GM19452 (cell line): ENCODE data around the gene LCN1.

ENCODE experiments used
- ATAC-seq: cut with Tn5 transposase; IDR thresholded peaks from one replicate; pipeline ENCODE4 v1.9.1; 2021; ENCODE audit not compliant: unreplicated experiment

Gene LCN1

DNA sequence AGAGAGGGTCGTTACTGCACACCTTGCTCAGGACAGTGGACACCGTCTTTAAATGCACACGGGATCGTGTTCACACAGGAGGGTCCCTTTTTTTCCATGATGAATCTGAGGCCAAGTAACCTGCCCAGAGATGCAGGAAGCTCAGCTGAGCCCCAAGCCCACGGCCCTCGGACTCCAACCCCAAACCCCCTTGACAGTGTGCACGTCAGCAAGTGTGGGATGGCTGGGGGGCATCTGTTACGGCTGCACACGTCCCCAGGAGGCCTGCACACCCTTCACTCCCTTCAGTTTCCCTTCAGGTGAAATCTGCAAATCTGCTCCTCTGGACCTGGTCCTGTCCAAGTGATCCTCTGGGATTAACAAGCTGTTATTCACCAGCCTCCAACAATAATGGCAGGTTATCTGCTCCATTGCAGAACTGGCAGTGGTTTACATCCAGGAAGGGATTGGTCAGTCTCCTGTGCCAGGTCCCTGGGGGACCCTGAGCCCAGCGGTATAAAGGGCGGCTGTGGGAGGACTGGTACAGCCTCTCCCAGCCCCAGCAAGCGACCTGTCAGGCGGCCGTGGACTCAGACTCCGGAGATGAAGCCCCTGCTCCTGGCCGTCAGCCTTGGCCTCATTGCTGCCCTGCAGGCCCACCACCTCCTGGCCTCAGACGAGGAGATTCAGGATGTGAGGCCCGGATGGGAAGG lies at the start of gene LCN1:
LCN1 (plus strand) TSS at position 525 of the 692 bp plus-strand sequence; CDS start at position 583, 58 bp downstream.
- no peak for ATAC-seq

DNA sequence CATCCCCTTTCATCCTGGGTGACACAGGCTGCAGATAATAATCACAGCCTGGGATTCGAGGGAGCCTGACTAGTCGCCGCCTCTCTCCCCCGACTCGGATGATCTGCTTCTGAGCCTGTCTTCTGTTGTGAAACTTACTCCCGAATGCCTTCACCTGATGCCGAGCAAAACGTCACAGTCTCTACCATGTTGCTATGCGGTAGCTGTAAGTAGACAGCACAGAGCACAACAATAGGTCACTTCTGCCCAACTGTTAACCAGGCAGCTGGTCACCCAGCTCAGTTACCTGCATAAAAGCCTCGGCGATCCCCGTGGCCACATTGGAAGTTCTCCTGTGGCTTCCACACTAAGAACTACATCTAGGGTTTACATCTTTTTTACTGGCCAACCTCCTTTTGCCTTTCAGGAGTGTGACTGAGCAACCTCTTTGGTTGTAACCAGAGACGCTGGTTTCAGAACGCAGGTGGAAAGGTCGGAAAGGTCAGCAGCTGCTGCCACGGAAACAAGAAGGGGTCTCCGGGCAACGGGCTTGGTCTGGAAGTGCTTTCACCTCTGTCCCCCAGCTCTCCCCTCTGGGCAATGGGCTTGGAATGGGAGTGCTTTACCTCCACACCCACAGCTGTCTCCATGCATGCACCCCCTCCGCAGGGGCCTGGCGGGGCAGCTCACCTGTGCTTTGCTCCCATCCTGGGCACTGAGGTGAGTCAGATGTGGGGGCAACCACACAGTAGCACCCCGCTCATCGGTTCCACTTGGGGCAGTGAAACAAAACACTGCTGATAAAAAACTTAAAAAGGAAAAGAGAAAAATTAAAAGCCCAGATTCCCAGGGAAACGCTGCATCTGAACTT lies 49.2 kb upstream of the LCN1 start:
- ATAC-seq: no peak

- ATAC-seq: no peak
Observed at GRCh38 chr9:135473972-135474543, 47.2 kb upstream of the LCN1 start.

DNA sequence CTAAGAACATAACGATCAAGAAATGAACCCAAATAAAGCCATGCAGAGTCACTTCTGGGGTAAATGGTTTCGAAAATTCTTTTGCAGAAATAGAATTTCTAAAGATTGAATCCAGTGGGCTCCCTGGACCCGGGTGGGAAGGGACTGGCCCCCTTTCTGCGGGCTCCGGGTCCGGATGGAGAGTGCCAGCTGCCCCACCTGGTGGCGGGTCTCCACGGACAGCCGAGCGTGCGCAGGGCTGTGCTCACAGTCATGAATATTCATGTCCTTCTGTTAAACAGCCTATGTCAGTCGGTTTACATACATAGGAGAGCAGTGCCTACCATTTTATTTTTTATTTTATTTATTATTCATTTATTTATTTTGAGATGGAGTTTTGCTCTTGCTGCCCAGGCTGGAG lies 46.3 kb upstream of the LCN1 start:
- ATAC-seq: no peak

GRCh38 chr9:135476561-135477355 lies 44.5 kb upstream of the LCN1 start:
- ATAC-seq: no peak

- no peak for ATAC-seq
Observed at GRCh38 chr9:135478191-135478590, 43.0 kb upstream of the LCN1 start.

GRCh38 chr9:135478829-135479468 lies 42.3 kb upstream of the LCN1 start:
- ATAC-seq: no peak

GRCh38 chr9:135479469-135480052 lies 41.7 kb upstream of the LCN1 start, which contains the start of gene PPP1R26:
Gene PPP1R26, plus strand, starts transcription at chr9:135479782. Its CDS starts 4,729 bp downstream, at chr9:135484511.
- ATAC-seq: no peak

DNA sequence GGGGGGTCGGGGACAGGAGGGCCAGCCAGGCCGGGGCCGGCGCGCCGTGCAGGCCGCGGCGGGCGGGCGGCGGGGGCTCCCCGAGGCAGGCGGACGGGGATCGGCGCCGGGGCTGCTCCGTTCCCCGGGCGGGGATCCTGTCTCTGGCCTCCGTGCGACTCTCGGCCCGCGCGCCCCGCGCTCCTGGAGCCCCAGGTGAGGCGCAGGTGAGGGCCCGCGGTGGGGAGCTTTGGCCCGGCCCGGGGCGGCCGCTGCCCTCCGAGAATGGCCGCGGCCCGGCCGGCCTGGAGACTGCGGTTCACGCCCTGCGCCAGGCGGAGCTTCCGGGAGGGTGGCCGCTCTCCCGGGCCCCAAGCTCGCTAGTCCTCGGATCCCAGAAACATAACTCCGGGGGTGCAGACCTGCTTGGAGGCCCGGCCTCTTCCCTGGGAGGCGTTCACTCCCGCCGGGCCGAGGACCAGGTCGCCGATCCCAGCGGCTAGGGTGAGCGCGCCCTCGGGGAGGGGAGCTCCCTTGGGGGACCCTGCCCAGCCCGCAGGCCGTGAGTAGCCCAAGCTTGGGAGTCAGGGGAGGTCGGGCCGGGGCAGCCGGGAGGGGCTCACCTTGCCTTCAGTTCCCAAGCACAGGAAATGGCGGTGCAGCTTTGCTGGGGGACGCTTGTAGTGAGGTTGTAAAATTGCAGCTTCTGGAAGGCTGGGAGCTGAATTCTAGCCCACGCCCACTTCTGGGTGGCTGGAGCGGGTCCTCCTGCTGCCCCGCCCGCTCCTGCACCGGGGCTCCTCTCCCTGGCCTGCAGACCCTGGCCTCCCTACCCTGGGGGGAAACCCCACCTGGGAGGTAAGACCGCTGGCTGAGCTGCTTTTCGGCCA lies 40.9 kb upstream of the LCN1 start:
- no peak for ATAC-seq

- no peak for ATAC-seq
Observed at GRCh38 chr9:135480940-135481310, 40.3 kb upstream of the LCN1 start.

GRCh38 chr9:135482015-135482754 lies 39.1 kb upstream of the LCN1 start:
- ATAC-seq: no peak

DNA sequence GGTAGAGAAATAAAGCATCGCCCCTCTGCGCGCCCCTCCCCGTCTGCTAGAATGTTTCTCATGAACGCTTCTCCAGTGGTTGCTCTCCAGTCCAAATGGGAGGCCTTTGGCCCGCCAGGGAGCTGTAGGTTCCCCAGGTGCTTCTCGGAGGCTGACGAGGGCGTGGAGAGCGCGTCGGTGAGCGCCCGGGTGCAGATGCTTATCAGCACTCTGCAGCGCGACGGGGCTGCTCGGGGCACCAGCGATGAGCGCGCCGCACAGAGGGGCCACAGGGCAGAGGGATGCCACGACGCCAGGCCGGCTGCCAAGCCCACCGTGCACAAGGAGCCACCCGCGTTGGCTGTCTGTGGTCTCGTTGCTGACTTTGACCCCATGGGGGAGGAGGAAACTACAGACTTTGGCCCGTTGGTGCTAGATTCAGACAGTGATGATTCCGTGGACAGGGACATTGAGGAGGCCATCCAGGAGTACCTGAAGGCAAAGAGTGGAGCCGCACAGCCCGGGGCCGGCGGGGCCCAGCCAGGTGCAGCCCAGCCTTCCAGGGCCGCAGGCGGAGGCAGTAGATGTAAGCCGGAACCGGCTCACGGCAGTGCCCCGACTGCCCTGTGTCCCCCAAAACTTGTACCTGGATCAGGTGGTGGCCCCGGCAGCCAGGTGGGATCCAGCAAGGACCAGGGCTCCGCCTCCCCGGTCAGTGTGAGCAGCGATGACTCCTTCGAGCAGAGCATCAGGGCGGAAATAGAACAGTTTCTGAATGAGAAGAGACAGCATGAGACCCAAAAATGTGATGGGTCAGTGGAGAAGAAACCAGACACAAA lies 36.6 kb upstream of the LCN1 start:
- no peak for ATAC-seq

GRCh38 chr9:135485385-135485784 lies 35.9 kb upstream of the LCN1 start:
- ATAC-seq: no peak

GRCh38 chr9:135485832-135486231 lies 35.4 kb upstream of the LCN1 start:
- no peak for ATAC-seq

DNA sequence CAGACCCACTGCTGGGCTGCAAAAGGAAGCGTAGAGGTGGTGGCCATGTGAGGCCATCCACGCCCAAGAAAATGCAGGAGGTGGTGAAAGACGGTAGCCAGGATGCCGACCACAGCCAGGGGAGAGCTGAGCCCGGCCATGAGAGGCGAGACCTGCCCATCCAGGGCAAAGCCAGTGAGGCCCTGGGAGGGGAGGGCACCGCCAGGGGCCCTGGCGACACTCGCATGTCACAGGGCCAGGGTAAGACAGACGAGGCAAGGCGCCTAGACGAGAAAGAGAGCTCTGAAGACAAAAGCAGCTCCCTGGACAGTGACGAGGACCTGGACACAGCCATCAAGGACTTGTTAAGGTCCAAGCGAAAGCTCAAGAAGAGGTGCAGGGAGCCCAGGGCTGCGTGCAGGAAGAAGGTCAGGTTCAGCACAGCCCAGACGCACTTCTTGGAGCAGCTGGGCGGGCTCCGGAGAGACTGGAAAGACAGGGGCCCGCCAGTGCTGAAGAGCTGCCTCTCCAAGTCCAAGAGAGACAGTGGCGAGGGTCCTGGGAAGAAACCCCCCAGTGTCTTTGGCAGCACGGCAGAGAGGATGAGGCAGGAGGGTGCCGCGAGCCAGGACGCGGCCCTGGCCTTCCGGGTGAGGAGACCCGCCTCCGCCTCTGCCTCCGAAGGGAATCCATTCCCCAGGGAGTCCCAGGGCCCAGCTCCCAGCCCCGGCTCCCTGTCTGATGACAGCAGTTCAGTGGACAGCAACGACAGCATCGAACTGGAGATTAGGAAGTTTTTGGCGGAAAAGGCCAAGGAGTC lies 34.8 kb upstream of the LCN1 start:
- no peak for ATAC-seq

- no peak for ATAC-seq
Observed at GRCh38 chr9:135487281-135488012, 33.8 kb upstream of the LCN1 start.
